Muscle of leg (tissue), 11 donors: ENCODE measurements around the gene PLPP7. TPM values are rescaled to one million over a fixed set of nuclear protein-coding genes. Genes with fewer than 3 reads are reported as not detected.

Experiments used
- DNase-seq: peaks from one replicate; pipeline ENCODE4 v3.0.0; 2013
- H3K27ac ChIP-seq: one replicate; pipeline ENCODE4 v1.5.1; 2013; ENCODE audit warnings: mild to moderate bottlenecking, low read length, control low read depth
- H3K27me3 ChIP-seq: one replicate; pipeline ENCODE4 v1.6.1; 2013; ENCODE audit warnings: low read length; ENCODE audit not compliant: control insufficient read depth, insufficient read depth
- H3K36me3 ChIP-seq: one replicate; pipeline ENCODE4 v1.6.1; 2013; ENCODE audit warnings: low read length; ENCODE audit not compliant: control insufficient read depth, insufficient read depth
- H3K4me1 ChIP-seq: one replicate; pipeline ENCODE4 v1.6.1; 2013; ENCODE audit warnings: low read length; ENCODE audit not compliant: control insufficient read depth, insufficient read depth
- H3K4me3 ChIP-seq: one replicate; pipeline ENCODE4 v1.5.1; 2013; ENCODE audit warnings: low read length, control low read depth
- H3K9me3 ChIP-seq: replicated peaks from 2 replicates; pipeline ENCODE4 v1.6.1; 2013; ENCODE audit warnings: low read depth, low read length; ENCODE audit not compliant: control insufficient read depth
- WGBS: methylation state at CpG from one replicate; pipeline ENCODE4 v1.1.5; 2013; ENCODE audit warnings: missing lambda C conversion rate; ENCODE audit not compliant: insufficient coverage; 5-methylcytosine and 5-hydroxymethylcytosine counted together
- polyA plus RNA-seq, 8 donors: library from polyadenylated mRNA; unstranded; fragments of 120-200 nt; gene quantifications; one replicate each; pipeline versions ENCODE4 v1.2.1 to v1.2.3, GENCODE V29; 2013; ENCODE audit warnings: inconsistent platforms in 1 of 8, low replicate concordance in 1 of 8; ENCODE audit not compliant: insufficient read length in 8 of 8, insufficient read depth in 1 of 8
- total RNA-seq: library from RNA; stranded (reverse); fragments of 120-200 nt; gene quantifications from one replicate; pipeline ENCODE4 v1.2.4, GENCODE V29; 2013

Gene PLPP7
- total and polyA plus RNA-seq, 9 donors = 24.8 to 52.4 (median 37.2) TPM

DNA sequence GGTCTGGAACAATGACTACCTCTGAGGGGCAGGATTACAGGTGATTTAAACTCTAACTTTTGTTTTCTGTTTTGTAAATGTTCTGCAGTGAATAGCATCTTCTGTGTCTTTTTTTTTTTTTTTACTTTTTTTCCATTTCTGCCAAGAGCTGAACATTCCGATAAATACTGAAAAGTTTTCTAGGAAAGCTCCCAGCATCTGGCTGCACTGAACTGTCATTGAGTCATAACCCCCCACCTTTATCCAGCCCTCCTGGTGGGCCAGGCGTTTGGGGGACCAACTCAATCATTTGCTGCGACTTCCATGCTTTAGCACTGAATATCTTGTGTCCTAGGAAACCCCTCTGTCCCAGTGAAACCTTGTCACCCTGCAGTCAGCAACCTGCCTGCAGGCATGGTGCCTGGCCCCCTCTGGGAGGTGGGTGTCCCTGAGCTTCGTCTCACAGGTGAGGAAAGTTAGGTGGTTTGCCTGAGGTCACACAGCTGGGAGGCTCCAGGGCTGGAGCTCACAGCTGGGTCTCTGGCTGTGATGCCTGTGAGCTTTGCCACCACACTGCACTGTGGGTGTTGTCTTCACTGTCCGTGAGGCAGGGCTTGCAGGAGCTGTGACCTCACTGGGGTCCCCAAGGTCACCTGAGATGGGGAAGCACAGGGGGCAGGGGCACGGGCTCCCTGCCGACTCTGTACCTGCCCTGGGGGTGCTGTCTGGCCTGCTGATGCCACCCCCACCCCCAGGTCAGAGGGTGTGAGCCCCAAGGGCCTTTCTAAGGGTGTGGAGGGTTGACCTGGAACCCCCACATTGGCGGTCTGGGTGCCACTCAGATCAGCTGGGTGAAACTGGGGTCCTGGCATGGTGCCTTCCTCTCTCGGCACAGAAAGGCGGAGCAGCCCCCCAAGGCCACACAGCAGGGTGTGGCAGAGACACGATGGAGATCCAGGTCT lies 14.1 kb downstream of the PLPP7 start:
- peaks cover 10% of the 10 kb centered on the region for H3K36me3 ChIP-seq
- no peaks in the 10 kb centered on the region for H3K9me3 ChIP-seq
- H3K27me3 ChIP-seq = no peaks in the 10 kb centered on the region
- H3K27ac ChIP-seq = peak overlapping the region; percentile 55
- no peak overlapping the region for H3K4me3 ChIP-seq
- DNase-seq = peak; percentile 72
- H3K4me1 ChIP-seq = peaks cover 50% of the 10 kb centered on the region
- WGBS = 50% methylated on average over 6 of the region's 11 CpGs

DNA sequence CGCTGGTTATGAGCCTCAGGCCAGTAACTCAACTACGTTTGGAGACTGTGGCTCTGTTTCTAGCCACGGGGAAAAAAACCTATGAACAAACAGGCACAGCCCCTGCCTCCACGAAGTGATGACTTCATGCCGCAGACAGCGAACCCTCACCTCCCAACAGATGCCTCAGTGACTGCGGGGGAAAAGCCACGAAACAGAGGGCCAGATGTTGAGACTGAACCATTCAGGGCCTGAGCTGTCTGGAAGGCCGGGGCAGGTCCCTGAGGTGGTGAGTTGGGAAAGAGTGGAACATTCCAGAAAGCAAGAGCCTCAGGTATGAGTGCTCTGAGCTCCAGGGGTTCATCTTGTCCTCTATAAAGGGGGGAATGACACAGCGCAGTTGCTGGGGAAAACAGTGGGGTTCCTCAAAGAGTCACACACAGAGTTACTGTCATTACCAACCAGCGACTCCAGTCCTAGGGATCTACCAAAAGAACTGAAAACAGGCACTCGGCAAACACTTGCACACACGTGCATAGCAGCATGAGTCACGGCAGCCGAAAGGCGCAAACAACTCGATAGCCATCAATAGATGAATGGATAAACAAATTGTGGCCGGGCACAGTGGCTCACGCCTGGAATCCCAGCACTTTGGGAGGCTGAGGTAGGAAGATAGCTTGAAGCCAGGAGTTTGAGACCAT lies 15.3 kb downstream of the PLPP7 start:
- DNase-seq = peak; percentile 46
- Histone ChIP-seq H3K4me3 (no peak overlapping the region), H3K9me3 (no peaks in the 10 kb centered on the region), H3K36me3 (peaks cover 10% of the 10 kb centered on the region), H3K27ac (peak overlapping the region; percentile 59), H3K27me3 (no peaks in the 10 kb centered on the region), H3K4me1 (peaks cover 39% of the 10 kb centered on the region)
- 48% methylated on average over 14 of the region's 19 CpGs for WGBS

DNA sequence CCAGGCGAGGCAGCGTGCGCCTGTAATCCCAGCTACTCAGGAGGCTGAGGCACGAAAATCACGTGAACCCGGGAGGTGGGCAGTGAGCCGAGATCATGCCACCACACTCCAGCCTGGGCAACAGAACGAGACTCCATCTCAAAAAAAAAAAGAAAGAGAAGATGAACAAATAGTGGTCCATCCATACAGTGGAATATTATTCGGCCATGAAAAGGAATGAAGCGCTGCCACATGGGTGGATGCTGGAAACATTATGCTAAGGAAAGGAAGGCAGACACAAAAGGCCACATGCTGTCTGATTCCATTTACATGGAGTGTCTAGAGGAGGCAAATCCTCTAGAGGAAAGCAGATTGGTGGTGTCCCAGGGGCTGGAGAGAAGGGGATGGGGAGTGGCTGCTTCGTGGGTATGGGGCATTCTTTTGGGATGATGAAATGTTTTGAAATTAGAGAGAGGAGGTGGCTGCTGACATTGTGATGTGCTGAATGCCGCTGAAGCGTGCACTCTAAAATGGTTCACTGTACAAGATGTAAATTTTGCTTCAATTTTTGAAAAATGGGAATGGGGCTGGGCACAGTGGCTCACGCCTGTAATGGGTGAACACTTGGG lies 17.0 kb downstream of the PLPP7 start:
- no peaks in the 10 kb centered on the region for H3K27me3 ChIP-seq
- no peak overlapping the region for H3K27ac ChIP-seq
- no peak overlapping the region for H3K4me3 ChIP-seq
- no peak for DNase-seq
- H3K9me3 ChIP-seq = no peaks in the 10 kb centered on the region
- peaks cover 10% of the 10 kb centered on the region for H3K36me3 ChIP-seq
- WGBS = 92% methylated on average over 9 of the region's 14 CpGs
- peaks cover 31% of the 10 kb centered on the region for H3K4me1 ChIP-seq

DNA sequence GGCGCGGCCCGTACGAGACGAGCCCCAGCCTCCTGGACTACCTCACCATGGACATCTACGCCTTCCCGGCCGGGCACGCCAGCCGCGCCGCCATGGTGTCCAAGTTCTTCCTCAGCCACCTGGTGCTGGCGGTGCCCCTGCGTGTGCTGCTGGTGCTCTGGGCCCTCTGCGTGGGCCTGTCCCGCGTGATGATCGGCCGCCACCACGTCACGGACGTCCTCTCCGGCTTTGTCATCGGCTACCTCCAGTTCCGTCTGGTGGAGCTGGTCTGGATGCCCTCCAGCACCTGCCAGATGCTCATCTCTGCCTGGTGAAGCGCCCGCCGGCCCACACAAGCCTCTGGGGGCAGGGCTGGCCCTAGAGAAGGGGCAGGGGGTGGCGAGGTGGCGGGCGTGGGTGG lies 18.5 kb downstream of the PLPP7 start:
- no peak for DNase-seq
- Histone ChIP-seq H3K27ac (no peak overlapping the region), H3K4me1 (peaks cover 23% of the 10 kb centered on the region), H3K9me3 (no peaks in the 10 kb centered on the region), H3K36me3 (peaks cover 10% of the 10 kb centered on the region), H3K4me3 (no peak overlapping the region), H3K27me3 (no peaks in the 10 kb centered on the region)
- 92% methylated on average over 28 of the region's 31 CpGs for WGBS

DNA sequence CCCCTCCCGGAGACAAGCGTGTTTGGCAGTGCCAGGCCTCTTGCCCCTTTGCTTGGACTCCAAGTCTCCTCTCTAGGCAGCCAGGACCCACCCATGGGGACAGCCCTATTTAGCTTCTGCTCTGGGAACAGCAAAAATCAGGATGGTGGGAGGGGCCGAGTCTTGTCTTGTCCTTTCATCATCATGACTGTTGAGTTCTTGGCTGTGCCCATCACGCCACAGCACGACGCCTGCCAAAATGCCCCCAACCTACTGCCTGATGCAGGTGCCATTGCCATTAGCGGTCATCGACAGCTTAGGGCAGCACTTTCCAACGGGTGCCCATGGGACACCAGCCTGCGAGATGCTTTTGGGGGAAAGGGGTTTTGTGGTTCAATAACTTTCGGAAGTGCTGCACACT lies 18.9 kb downstream of the PLPP7 start:
- no peak overlapping the region for H3K27ac ChIP-seq
- WGBS = 82% methylated on average over 9 of the region's 11 CpGs
- H3K4me1 ChIP-seq = peaks cover 26% of the 10 kb centered on the region

DNA sequence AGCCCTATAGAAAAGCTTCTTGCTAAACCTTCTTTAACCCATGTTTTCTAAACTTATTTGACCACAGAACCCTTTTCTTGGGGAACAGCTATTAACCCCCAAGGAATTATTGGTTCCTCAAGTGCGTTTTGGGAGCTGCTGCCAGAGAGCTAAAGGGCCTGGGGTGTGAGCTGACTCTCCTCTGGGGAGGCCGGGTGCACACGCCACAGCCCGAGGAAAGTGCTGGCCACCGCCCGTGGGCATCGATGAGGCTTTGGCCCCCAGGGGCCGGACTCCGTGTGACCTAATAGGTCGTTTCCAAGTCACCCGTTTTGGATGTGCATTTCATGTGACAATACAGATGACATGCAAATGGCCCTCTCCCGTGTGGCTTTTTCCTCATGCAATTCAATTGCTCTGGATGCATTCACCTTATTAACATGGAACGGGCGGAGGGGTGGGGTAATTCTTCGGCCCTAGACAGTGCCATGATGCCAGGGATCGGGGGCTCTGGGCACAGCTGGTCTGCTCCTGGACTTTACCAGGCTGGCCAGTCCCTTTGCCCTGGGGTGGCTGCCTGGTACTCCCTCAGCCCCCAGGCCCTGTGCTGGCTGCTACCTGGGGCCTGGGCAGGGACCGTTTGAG lies 19.5 kb downstream of the PLPP7 start:
- Histone ChIP-seq H3K27ac (no peak overlapping the region), H3K36me3 (peaks cover 10% of the 10 kb centered on the region), H3K4me3 (no peak overlapping the region), H3K27me3 (no peaks in the 10 kb centered on the region), H3K9me3 (no peaks in the 10 kb centered on the region), H3K4me1 (peaks cover 21% of the 10 kb centered on the region)
- no peak for DNase-seq
- 64% methylated on average over 13 of the region's 17 CpGs for WGBS

More for the DNA sequence above, 18.9 kb downstream of the PLPP7 start:
- Histone ChIP-seq H3K27me3 (no peaks in the 10 kb centered on the region), H3K36me3 (peaks cover 10% of the 10 kb centered on the region), H3K9me3 (no peaks in the 10 kb centered on the region), H3K4me3 (no peak overlapping the region)
- DNase-seq = no peak

DNA sequence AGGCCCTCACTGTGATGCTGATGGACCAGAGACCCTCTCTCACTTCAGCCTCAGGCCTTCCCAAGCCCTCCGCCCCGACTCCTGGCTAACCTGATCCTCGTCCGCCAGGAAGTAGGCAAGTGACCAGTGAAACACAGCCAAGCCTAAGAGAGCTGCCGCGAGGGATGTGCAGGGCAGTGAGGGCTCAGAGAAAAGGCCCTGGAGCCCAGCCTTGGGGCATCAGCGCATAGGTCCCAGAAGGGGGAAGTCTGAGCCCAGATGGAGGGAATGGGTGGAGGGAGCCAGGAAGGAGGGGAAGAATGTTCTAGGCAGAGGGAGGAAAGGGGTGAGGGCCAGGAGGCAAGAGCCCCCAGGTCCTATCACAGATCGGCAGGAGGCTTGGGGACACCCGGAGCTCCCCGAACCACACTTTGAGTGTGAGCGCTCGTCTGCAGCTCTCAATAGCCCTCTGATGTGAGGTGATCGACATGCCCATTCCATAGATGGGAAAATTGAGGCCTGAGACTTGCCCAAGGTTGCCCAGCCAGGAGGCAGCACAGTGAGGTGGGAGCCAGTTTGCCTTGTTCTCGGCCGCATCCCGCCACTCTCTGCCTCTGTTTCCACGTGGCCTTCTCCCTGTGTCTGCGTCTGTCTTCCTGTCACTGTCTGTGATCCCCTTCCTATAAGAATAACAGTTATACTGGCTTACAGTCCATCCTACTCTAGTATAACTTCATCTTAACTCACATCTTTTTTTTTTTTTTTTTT lies 20.2 kb downstream of the PLPP7 start:
- H3K9me3 ChIP-seq = no peaks in the 10 kb centered on the region
- H3K4me1 ChIP-seq = peaks cover 17% of the 10 kb centered on the region

DNA sequence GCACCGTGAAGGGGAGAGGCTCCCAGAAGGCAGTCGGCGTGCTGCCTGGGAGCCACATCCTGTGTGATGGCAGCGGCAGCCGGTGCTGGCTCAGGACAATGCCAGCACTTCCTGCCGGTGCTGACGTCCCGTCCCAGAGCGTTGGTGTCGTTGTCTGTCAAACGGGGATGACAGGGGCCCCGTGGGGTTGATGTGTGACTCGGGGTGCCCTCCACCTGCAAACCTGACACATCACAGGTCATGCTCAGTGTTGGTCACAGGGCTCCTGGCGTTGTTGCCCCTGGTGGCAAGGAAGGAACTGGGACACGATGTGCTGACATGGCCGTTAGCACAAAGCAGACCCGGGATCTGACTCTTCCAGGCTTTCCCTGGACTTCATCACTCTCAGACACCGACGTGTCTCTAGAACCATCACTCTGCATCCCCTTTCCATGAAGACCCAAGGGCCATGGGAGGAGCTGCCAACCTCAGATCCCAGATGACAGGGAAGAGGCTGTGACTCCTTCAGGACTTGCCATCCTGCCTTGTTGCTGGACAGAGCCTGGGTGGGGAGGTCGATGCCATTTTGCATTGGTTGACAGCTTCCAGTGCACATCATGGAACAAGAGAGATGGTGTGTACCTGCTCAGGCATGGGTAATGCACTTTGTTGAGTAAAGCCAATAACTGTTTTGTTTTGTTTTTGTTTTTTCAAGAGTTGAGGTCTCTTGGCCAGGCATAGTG lies 21.5 kb downstream of the PLPP7 start:
- H3K4me1 ChIP-seq = peaks cover 22% of the 10 kb centered on the region
- H3K4me3 ChIP-seq = no peak overlapping the region
- no peak overlapping the region for H3K27ac ChIP-seq
- no peak for DNase-seq
- H3K36me3 ChIP-seq = peaks cover 5% of the 10 kb centered on the region
- WGBS = 42% methylated on average over 9 of the region's 20 CpGs
- H3K9me3 ChIP-seq = no peaks in the 10 kb centered on the region
- H3K27me3 ChIP-seq = no peaks in the 10 kb centered on the region

More for the DNA sequence above, 20.2 kb downstream of the PLPP7 start:
- DNase-seq = no peak
- Histone ChIP-seq H3K27ac (no peak overlapping the region), H3K4me3 (no peak overlapping the region), H3K36me3 (peaks cover 7% of the 10 kb centered on the region), H3K27me3 (no peaks in the 10 kb centered on the region)
- WGBS = 82% methylated on average over 13 of the region's 18 CpGs

DNA sequence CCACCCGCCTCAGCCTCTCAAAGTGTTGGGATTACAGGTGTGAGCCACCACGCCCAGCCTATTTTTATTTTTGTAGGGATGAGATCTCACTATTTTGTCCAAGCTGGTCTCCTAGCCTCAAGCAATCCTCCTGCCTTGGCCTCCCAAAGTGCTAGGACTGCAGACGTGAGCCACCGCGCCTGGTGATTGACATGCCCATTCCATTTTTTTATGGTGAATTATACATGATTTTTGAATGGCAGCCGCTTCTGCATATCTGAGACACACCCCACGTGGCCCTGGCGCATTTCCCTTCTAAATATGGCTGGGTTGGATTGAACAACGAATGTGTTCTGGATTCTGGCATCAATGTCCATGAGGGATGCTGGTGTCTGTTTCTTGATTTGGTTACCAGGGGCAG lies 22.7 kb downstream of the PLPP7 start:
- DNase-seq = no peak
- 93% methylated on average over 2 of the region's 9 CpGs for WGBS
- no peaks in the 10 kb centered on the region for H3K27me3 ChIP-seq
- no peak overlapping the region for H3K4me3 ChIP-seq
- H3K36me3 ChIP-seq = peaks cover 5% of the 10 kb centered on the region
- H3K9me3 ChIP-seq = no peaks in the 10 kb centered on the region
- peaks cover 22% of the 10 kb centered on the region for H3K4me1 ChIP-seq
- no peak overlapping the region for H3K27ac ChIP-seq
